GM12874 (cell line): Measurements from ENCODE around the gene SCAF1.

Source experiments
- TF ChIP-seq, protein P1 (sequence below): IDR thresholded peaks from 2 replicates; pipeline ENCODE4 v1.5.1; 2011; ENCODE audit warnings: low read depth, mild to moderate bottlenecking, control low read depth, low read length, moderate library complexity; ENCODE audit not compliant: insufficient read depth

SCAF1 gene

DNA sequence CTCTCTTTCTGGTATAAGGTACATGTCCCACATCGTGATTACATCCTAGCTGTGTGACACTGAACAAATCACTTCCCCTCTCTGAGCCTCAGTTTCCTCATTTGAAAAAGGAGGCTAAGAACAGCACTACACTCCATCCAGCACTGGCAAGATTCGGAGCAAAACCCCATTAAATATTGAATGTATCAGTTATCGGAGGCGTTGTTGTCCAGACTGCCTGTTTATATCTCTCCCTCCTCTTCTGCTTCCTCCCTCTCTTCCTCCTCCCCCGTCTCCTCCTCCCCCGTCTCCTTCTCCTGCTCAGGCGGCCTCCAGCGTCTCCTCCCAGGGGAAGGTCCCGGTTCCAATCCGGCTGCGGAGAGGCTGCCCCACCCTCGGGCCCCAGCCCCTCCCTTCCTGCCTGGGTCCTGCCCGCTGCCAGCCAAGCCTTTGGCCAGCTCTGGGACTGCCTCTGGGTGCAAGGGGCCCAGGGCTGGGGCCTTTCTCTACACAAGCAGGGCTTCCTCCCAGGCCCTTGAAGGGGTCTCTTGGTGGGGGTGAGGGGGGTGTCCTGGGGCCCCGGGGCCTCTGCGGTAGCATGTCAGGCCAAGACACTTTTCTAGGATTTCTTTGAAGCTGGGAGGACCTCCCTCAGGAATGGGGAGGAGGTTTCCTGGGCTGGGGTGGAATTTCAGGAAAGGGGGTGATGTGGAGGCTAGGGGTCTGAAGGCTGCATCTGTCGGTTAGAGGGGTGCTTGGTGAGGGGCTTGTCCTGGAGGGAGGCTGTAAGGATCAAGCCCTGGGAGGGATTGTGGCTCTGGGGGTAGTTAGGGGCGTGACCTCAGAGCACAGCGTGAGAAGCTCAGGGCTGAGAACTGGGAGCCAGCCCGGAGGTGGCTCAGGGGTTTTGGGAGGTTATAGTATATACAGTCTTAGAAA, 3.9 kb upstream of the SCAF1 start:
- TF ChIP-seq, protein P1, sequence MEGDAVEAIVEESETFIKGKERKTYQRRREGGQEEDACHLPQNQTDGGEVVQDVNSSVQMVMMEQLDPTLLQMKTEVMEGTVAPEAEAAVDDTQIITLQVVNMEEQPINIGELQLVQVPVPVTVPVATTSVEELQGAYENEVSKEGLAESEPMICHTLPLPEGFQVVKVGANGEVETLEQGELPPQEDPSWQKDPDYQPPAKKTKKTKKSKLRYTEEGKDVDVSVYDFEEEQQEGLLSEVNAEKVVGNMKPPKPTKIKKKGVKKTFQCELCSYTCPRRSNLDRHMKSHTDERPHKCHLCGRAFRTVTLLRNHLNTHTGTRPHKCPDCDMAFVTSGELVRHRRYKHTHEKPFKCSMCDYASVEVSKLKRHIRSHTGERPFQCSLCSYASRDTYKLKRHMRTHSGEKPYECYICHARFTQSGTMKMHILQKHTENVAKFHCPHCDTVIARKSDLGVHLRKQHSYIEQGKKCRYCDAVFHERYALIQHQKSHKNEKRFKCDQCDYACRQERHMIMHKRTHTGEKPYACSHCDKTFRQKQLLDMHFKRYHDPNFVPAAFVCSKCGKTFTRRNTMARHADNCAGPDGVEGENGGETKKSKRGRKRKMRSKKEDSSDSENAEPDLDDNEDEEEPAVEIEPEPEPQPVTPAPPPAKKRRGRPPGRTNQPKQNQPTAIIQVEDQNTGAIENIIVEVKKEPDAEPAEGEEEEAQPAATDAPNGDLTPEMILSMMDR, result no peak

DNA sequence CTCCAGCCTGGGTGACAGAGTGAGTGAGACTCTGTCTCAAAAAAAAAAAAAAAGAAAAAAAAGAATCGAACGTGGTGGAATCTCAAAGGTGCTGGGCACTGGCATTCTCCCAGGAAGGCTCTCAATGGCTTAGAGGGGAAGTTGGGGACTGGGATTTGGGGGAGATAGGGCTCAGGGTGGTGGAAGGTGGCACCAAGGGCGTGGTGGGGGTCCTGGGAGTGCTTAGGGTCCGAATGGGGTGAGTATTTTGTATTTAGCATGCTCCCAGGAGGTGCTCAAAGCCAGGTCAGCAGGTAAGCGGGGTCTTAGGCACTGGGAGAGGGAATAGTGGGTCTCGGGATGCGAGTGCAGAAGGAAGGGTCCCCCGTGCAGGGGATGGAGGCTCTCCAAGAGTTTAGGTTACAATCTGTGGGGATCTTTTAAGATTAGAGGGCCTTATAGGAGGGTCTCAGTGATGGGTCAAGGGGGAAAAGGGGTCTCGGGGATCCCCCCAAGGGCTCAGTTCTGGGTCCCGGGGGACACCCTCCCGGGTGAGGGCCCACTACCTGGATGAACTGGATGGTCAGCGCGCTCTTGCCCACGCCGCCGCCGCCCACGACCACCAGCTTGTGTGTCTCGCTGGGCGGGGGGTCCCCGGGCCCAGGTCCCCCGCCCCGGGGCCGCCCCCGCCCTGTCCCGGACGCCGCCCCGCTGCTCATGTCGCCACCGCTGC, 2.5 kb upstream of the SCAF1 start:
- TF ChIP-seq, protein P1, result no peak

DNA sequence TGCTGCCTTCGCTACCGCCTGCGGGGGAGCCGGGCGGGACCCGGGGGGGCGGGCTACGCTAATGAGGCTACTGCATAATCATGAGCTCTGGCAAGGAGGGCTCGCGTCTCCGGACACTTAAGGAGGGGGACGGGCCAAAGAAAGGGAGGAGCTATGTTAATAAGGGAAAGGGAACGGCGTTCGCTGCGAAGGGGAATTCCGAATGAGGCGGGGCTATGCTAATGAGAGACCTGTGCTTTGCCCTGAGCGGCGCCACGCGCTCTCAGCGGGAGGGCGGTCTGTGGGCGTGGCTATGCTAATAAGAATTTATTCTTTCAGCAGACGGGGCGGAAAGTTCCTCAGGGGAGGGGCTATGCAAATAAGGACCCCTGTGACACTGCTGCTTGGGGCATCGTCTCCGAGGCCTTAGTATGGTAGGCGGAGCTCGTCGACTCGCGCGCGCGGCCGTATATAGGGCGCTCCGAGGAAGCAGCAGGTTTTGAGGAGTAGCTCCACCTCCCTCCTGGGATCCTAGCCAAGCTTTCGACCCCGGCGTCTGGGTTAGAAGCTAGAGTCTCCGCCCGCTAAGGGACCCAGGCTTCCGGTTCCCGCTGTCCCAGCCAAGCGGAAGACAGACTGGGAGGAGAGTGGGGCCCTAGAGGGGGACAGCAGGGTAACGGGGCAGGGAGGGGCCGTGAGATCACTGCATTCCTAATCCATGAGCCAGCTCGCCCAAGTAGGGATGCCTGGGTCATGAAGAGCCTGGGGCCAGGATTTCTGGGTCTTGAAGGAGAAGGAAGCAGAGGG, 1.7 kb upstream of the SCAF1 start, which contains the start of gene RRAS:
Gene RRAS (minus strand): TSS at position 31 of the 786 bp plus-strand sequence. CDS start 45 bp downstream, outside the sequence.
- TF ChIP-seq, protein P1, result no peak

DNA sequence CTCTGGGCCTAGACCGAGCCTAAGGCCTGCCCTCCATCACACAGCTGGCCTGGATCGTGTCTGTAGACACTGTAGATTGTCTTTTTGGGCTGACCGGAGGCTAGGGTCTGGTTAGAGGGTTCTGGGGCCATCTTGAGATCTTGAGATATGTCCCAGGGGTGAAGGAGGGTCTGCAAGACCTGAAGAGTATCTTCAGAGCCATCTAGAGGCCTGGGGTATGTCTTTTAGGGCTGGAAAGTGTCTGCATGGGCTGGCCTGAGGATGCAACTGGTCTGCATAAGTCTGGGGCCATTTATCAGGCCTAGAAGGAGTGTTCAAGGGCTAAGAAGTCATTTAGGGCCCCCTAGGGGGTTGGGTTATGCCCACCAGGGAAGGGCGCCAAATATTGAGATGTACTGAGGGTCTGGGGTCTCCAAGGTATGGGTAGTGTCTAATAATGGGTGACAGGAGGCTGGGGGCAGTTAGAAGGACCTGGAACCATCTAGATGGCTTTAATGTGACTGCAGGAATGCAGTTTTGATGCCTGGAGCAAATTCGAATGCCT, 555 bp downstream of the SCAF1 start:
- TF ChIP-seq, protein P1, result no peak

DNA sequence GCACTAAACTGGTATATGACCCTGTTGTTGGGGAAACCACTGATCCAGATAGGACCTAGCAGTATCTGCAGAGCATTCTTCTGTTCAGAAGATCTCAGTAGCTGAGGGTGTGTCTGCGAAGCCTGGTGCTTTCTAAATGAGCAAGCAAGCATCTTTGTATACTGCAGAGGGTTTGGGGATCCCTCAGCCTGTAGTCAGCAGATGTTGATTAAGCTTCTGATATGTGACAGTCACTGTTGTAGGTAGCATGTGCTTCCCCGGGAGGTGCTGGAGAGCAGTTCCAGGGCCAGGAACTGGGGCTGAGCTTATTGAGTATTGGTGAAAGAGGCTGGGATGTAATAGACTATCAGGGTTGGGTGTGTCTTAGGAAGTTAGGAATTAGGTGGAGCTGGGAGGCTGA, 1.5 kb downstream of the SCAF1 start:
- TF ChIP-seq, protein P1, result no peak

DNA sequence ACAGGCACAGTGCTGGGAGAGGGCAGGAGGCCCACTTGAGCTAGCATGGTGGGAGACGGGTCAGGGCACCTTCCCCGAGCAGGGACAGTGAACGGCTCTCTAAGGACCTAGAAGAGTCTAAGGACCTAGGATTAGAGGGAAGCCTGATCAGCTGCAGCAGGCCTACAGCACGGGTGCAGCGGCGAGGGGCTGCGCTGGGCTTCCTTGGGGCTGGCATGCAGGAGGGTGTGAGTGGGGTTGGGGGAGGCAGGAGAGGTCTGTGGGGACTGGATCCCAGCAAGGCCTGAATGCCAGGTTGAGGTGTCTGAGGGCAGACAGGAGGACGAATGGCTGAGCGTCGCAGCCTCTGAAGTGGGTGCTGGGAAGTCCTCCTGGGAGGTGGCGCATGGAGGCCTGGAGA, 3.6 kb downstream of the SCAF1 start:
- TF ChIP-seq, protein P1, result no peak
